ENCODE measurements around the gene OR4D9.

GRCh38 chr11:59545179-59546020 is 34.1 kb downstream of the OR4D9 start:
- TF ChIP-seq POU6F1 (CRISPR knock-in tag; IDR thresholded peaks at IDR 0.05; ENCODE audit: borderline replicate concordance, low read depth) (no peak), PPARA (CRISPR knock-in tag; IDR thresholded peaks at IDR 0.05; ENCODE audit: borderline replicate concordance) (no peak), ZFP30 (CRISPR knock-in tag; IDR thresholded peaks at IDR 0.05) (no peak), PATZ1 (CRISPR knock-in tag; IDR thresholded peaks at IDR 0.05; ENCODE audit: borderline replicate concordance) (no peak)

Data from SK-N-SH treated with all-trans-retinoic acid at 6 μM for 48 hours (cell line).